ENCODE measurements around the gene NLRP12. TPM values are rescaled to one million over a fixed set of nuclear protein-coding genes. Genes with fewer than 3 reads are reported as not detected.
A peak's percentile ranks its signal among the peaks of the same experiment; 100 is the strongest.
"Not testable (repeated sequence)": the region's sequence is repeated elsewhere in the genome, so short reads cannot be mapped to it uniquely, and the experiment has no call there.

NLRP12 gene
- polyA plus RNA-seq, 1 donor, result 0.25 TPM

DNA sequence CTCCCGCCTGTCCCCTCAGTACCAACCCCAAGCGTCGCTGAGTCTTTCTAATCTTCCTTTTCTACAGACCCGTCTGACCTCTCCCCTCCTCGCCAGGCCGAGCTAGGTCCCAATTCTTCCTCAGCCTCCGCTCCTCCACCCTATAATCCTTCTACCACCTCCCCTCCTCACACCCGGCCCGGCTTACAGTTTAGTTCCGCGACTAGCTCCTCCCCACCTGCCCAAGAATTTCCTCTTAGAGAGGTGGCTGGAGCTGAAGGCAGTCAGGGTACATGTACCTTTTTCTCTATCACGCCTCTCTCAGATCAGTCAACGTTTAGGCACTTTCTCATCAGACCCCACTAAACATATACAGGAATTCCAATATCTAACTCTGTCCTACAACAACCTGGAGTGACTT, 8.7 kb upstream of the NLRP12 start:
- not testable (repeated sequence) for DNase-seq (ENCODE audit: low read depth)

DNA sequence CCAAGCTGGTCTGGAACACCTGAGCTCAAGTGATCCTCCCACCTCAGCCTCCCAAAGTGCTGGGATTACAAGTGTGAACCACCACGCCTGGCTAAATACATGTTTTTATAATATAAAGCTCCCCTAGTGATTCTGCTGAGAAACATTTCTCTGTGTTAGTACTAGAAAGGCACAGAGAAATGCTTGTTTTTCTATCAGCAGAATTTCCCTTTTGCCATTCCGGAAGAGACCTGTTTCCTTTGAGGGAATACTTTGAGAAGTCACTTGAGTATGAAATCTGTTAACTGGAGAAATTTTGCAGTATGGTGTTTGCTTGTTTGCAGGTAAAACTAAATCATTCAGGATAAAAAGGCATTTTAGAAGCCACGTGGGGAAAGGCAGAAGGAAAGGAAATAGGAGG, 4.4 kb upstream of the NLRP12 start:
- DNase-seq (ENCODE audit: low read depth), result no peak

DNA sequence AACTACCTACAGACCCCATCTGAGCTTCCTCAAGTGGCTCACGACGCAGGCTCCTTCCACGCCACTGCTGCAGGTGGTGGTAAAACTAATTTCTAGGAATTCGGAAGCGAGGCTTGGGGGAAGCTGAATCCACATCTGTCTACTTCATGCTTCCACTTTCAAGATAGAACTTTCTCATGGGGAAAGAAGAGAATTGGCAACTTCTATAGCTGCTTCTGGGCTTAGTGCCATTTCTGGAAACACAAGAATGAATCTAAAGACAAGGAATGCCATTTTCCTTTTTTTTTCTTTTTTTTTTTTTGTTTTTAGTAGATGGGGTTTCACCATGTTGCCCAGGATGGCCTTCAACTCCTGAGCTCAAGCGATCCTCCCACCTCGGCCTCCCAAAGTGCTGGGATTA, 2.8 kb upstream of the NLRP12 start:
- DNase-seq (ENCODE audit: low read depth), result no peak

DNA sequence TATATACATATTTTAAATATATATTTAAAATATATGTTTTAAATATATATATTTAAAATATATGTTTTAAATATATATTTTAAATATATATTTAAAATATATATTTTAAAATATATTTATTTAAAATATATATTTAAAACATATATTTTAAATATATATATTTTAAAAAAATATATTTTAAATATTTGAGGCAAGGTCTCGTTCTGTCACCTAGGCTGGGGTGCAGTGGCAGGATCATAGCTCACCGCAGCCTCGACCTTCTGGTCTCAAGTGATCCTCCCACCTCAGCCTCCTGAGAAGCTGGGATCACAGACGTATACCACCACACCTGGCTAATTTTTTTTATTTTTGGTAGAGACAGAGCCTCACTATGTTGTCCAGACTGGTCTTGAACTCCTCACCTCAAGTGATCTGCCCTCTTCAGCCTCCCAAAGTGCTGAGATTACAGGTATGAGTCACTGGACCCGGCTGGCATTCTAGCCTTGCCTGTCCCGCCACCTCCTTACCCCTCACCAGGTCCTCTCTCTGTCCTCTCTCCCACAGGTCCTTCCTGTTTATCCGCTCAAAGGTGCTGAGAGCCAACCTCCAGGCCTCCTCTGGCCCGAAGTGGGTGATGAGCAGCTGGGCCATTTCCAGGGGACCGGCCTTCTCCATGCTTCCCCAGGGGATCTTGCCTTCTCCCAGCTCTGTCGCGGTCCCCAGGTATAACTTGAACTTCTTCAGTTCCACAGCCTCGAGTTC, 564 bp downstream of the NLRP12 start:
- no peak for DNase-seq (ENCODE audit: low read depth)

DNA sequence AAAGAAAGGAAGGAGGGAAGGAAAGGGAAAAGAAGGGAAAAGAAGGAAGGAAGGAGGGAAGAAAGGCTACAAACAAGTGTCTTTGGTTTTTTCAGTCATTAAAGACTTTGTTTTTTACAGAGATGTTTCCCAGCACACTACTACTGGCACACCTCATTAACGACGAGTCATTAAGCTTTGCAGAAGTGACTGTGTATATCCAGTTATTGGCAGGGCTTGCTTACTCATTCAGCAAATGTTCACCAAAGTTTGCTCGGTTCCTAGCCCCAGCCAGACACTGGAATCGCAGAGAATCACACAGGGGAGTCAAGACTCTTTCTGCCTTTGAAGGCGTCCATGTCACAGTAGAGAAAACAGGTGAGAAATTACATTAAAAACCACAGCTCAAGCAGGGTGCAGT, 4.3 kb downstream of the NLRP12 start:
- DNase-seq (ENCODE audit: low read depth), result no peak

DNA sequence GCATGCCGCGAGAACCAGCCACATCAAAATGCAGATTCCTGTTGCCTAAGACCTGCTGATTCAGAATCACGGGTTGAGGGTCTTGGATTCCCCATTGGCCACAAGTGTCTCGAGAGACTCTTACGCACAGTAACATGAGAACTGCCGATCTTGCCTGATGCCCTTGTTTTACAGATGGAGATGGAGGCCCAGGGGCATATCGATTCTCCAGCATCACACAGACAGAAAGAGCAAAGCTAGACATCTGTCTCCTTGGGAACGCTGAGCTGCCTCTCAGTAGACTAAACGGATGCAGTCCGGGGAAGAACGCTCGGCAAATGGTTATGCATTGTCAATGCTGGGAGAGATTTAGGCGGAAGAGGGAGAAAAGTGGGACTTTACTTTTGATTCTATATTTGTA, 5.4 kb downstream of the NLRP12 start:
- DNase-seq (ENCODE audit: low read depth), result no peak

DNA sequence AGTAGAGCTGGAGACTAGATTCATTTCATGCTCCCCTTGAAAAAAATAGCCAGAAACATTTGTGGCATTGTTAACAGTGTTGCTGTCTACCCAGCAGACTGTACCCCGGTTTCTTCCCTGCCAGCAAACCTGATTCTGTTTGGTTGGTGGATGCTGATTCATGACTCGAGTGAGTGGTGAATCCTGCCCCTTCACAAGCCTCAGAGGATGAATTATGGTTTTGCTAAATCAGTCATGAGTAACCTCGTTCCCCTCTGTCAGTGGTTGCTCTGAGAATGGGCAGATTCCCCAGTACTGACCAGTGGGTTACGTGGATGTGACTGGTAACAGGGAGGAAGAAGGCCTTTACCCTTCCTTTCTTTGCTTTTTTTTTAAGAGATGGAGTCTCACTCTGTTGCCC, 10.1 kb downstream of the NLRP12 start:
- no peak for DNase-seq (ENCODE audit: low read depth)

DNA sequence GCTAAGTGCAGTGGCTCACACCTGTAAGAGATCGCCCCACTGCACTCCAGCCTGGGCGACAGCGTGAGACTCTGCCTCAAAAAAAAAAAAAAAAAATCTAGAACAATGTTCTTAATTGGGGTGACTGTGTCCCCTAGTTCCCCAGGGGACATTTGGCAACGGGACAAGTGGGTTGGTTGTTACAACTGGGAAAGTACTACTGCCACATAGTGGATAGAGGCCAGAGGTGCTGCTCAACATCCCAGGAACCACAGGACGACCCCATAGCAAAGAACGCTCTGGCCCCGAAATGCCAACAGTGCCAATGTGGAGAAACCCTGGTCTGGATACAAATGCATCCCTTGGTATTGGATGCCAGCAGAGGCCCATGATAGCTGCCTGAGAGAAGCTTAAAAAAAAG, 11.8 kb downstream of the NLRP12 start:
- DNase-seq (ENCODE audit: low read depth), result no peak

DNA sequence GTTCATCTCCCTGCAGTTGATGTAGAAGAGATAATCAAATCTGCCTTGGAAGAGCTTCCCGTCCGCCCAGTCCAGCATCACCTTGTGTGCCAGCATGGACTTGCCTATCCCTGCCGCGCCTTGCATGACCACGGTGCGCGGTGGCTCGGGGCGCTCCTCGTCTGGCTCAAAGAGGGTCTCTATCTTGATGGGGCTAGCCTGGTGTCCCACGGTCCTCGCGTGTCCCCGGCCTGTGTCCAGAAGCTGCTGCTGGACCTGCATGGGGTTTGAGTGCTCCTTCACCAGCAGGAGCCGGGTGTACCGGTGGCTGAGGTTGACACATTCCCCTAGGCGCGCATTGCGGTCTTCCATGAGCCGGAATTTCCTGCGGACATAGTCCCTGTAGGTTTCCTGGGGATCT, 13.2 kb downstream of the NLRP12 start:
- DNase-seq (ENCODE audit: low read depth), result no peak

DNA sequence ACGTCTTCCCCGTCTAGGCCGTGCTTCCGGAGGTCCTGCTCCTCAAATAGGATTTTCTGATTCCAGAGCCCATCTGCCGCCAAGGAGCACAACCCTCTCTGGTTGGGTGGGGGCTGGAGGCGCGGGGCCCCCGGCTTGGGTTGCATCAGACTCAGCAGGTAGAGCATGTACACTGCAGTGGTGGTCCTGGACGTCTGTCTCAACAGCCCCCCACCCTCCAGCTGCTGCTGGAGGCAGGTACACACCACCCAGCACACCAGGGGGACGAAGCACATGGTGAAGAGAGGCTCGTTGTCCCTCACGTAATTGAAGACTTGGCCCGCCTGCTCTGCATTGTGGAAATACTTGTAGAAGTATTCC, 13.9 kb downstream of the NLRP12 start:
- no peak for DNase-seq (ENCODE audit: low read depth)

DNA sequence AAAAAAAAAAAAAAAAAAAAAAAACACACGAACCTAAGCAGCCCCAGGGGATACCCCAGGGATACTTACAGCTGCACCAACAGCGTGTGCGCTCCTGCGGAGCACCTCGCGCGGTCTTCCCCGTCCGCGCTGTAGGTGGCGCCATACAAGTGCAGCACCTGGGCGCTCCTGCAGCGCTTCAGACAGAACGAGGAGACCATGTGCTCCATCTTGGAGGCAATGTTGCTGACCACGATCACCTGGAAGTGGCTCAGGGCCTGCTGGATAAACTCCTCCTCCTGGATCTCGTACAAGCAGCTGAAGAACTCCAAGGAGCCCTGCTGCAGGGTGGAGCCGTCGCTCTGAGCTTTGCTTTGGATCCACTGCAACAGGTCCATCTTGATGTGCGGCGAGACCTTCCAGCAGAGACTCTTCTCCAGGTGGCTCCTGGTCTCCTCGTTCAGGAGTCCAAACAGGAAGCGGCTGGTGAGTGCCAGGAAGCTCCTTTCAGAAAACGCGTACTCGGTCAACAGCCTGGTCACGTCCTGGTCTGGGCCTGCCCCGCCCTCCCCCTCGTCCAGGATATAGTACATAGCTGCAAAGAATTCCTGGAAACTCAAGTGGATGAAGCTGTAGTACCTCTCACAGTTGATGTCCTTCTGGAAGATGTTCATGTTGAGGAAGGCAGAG, 14.5 kb downstream of the NLRP12 start:
- DNase-seq (ENCODE audit: low read depth), result no peak

DNA sequence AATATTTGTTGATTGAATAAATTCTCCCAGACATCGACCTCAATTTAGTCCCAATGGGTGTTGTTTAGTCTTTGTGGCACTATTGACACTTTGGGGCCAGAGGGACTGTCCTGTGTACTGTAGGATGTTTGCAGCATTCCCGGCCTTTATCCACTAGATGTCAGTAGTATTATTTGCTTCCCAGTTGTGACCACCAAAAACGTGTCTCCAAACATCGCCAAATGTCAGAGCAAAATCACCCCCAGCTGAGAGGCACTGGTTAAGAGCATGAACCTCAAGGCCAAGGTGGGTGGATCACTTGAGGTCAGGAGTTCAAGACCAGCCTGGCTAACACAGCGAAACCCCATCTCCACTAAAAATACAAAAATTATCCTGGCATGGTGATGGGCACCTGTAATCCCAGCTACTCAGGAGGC, 15.4 kb downstream of the NLRP12 start:
- no peak for DNase-seq (ENCODE audit: low read depth)

DNA sequence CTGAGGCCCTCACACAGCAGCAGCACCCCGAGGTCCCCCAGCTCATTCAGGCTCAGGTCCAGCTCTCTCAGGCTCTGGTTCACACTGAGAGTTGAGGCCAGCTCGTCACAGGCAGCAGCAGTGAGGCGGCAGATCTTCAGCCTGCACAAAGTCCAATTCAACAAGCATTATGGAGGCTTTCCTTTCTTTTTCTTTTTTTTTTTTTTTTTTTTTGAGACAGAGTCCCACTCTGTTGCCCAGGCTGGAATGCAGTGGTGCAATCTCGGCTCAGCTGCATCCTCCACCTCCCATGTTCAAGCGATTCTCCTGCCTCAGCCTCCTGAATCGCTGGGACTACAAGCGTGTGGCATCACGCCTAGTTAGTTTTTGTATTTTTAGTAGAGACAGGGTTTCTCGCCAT, 22.9 kb downstream of the NLRP12 start:
- no peak for DNase-seq (ENCODE audit: low read depth)

DNA sequence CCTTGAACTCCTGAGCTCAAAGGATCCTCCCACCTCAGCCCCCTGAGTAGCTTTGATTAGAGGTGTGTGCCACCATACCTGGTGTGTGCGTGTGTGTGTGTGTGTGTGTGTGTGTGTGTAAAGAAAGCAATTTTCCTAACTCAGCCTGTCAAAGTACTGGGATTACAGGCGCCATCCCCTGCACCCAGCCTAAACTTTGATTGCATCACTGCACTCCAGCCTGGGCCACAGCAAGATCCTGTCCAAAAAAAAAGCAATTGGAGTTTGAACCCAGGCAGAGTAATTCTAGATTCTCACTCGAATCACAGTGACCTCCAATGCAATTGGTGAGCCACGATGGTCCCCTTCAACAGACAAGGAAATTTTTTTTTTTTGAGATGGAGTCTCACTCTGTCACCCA, 29.1 kb downstream of the NLRP12 start:
- no peak for DNase-seq (ENCODE audit: low read depth)

DNA sequence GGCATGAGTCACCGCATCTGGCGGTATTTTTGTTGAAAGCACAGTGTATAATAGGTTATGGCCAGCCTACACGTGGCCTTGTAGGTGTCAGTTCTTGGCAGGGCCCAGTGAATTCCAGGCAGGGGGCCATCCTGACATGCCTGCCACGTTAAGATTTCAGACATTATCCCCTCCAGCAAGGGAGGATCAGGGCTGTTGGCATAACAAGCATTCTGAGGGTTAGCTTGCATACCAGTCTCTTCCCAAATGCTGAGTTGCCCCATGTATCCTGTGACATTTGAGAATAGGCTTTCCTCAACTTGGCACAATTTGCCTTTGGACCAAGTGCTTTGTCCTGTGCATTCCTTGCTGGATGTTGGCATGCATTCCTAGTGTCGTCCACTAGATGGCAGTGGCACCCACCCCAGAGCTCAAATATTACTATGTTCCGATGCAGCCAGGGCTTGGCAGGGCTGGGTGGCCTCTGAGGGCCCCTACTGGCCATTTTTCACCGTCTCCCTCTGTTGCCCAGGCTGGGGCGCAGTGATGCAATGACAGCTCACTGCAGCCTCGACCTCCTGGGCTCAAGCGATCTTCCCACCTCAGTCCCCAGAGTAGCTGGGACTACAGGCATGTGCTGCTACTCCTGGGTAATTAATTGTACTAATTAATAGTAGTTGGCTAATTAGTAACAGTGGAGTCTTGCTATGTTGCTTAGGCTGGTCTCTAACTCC, 31.2 kb downstream of the NLRP12 start:
- peak; percentile 34 for DNase-seq (ENCODE audit: low read depth)

DNA sequence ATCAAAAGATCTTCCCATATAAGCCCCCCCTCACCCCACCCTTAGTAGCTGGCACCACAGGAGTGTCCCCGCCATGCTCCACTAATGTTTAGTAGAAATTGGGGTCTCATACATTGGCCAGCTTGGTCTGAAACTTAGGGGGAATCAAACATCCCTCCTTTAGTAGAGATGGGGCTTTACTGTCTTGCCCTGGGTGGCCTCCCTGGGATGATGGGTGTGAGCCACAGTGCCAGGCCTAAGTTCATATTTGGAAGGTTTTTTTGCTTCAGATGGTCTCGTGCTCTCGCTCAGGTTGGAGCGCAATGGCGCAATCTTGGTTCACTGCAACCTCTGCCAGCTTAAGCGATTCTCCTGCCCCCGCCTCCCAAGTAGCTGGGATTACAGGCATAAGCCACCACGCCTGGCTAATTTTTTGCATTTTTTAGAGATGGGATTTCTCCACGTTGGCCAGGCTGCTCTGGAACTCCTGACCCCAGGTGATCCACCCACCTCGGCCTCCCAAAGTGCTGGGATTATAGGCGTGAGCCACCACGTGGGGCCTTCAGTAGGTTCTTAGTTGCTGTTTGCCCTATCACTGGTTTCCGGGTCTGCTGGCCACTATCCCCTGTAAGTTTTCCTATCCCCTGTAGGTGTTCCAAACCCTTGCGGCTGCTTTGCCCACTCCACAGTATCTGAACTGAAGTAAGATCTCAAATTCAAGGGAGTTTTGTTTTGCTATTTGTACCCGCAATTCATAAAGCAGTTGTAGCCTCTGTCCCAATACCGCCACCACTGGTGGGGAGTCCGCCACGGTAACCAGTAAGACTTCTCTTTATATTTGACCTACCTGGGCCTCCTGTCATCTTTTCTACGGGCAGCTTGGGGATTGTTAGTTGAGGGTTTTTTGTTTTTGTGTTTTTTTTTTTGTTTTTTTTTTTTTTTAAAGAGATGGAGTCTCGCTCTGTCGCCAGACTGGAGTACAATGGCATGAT, 34.1 kb downstream of the NLRP12 start:
- DNase-seq (ENCODE audit: low read depth), result no peak

DNA sequence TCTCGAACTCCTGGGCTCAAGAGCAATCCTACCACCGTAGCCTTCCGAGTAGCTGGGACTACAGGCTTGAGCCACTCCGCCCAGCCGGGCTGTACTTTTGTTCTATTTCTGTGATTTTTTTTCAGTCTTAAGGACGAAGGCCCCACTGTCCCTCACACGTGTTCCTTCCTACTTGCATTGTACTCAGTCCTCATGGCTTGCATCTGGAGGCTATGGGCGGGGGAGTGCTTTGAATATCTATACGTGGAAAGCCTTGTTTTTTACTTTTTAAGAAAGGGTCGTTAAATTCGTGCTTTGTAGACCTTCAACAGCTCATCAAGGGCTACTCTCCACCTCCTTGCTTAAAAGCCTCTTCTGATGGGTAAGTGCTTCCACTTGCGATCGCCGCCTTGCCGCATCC, 36.8 kb downstream of the NLRP12 start:
- DNase-seq (ENCODE audit: low read depth), result no peak

DNA sequence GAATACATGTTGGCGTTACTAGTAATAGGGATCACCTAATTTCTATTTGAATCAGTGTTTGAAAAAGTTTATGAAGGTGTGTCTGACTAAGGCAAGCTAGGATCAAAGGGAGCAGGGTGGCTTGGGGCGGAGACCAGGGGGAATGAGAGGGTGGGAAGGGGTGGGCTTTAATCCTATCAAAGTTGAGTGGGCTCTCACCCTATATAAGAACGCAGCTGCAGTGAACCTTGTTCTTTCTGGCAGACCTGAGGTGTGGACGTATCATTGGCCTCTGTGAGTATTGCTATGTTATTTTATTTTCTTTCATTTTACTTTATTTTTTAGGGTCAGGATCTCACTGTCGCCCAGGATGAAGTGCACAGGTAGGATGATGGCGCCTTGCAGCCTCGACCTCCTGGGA, 37.4 kb downstream of the NLRP12 start:
- DNase-seq (ENCODE audit: low read depth), result no peak

DNA sequence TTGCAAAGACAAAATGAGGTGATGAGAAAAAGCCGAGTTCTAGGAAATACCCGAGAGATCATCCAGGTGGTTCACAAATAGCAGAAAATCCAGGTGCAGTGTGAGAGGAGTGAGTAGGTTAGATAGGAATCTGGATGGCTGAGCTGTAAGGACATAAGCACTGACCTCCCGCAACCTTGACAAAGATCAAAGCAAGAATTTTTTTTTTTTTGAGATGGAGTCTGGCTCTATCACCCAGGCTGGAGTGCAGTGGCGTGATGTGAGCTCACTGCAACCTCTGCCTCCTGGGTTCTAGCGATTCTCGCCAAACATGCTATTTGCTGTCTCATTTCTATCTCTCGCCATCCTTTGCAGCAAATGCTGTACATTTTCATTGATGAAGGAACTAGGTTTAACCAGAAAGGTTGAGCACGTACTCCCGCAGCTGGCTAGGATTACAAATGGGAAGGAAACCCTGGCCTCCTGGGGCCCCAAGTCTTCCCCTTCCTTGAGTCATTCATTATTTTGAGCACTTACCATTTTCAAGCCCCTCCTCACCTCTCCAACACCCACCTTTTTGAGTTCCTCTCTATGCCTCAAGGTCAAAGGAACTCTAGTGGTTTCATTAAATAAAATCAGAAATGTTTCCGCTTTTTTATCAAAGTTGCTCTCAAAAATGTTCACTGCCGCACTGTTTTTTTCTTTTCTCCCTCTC, 38.8 kb downstream of the NLRP12 start:
- no peak for DNase-seq (ENCODE audit: low read depth)

DNA sequence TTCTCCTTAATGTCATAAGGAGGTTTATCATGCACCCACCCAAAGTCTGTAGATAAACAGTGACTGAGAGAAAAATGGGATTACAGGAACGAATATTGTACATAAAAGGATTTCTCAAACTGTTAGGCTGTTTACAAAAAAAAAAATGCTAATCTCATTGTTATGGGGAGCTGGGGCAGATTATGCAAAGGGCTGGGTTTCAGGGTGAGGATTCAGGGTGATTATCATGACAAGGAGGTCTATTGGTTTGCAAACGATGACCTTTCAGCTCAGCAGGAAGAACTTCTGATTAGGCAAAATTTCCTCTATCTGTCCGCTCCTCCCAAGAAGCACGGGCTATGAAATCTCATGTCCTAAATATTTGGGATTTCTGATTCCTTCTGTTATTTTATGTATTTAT, 41.4 kb downstream of the NLRP12 start:
- no peak for DNase-seq (ENCODE audit: low read depth)

DNA sequence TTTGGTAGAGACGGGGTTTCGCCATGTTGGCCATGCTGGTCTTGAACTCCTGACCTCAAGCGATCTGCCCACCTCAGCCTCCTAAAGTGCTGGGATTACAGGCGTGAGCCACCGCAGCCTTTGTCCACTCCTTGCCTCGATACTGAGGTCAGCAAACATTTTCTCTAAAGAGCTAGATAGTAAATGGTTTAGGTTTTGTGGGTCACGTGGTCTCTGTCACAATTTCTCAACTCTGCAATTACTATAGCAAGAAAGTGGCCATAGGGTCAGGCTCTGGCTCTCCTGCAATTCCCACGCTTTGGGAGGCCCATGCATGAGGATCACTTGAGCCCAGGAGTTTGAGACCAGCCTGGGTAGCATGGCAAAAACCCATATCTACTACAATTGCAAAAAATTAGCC, 42.8 kb downstream of the NLRP12 start:
- not testable (repeated sequence) for DNase-seq (ENCODE audit: low read depth)

All from forelimb muscle (tissue), 1 donor.